ENCODE results near the gene GNA15. TPM values are rescaled to one million over a fixed set of nuclear protein-coding genes. Genes with fewer than 3 reads are reported as not detected.

The GNA15 gene
- total and polyA plus RNA-seq, 2 of the 8 experiments (the other 6 are each of a cell fraction or from before 2014, with no cell fraction given): 0.26 to 0.45 TPM

GRCh38 chr19:3201911-3202310, 66.1 kb downstream of the GNA15 start (continued):
- no peak for TF ChIP-seq CTCF (IDR thresholded peaks at IDR 0.05; ENCODE audit: control extremely low read depth in 1 of 3, insufficient read depth in 1 of 3, low read depth in 1 of 3, low read length in 3 of 3)
- no peak for TF ChIP-seq SIN3A (conservative IDR thresholded peaks at IDR 0.05 in 1 of 2, IDR thresholded peaks at IDR 0.05 in 1 of 2; ENCODE audit: low read depth in 1 of 2, low read length in 2 of 2)
- no peak for TF ChIP-seq RBBP5 (IDR thresholded peaks at IDR 0.05; ENCODE audit: borderline replicate concordance, low read depth, low read length)
